A549 treated with DMSO at 1 μM for 4 hours (cell line): ENCODE data around the gene CCDC33. TPM values are rescaled to one million over a fixed set of nuclear protein-coding genes. Genes with fewer than 3 reads are reported as not detected.

ENCODE experiments used
- total RNA-seq: library from RNA; stranded (reverse); fragments of 200-300 nt; extraction: Qiagen RNA extraction; gene quantifications from 5 replicates; pipeline ENCODE4 v1.2.3, GENCODE V29; 2022; ENCODE audit warnings: low read depth

CCDC33 gene
- total RNA-seq, result 5.0 to 7.6 TPM (median 5.8 TPM) in 5 replicates

GRCh38 chr15:74235962-74236361 is at the start of gene CCDC33:
Gene CCDC33 (plus strand): TSS chr15:74236326. CDS start chr15:74236720, 394 bp downstream.

GRCh38 chr15:74202452-74203401 is 33.4 kb upstream of the CCDC33 start, which contains the start of gene STRA6:
Gene STRA6 (minus strand): TSS chr15:74202787. CDS start chr15:74202267, 520 bp downstream.

GRCh38 chr15:74367296-74367854 is 131.2 kb downstream of the CCDC33 start, which contains the start of gene CYP11A1:
Gene CYP11A1 (minus strand): TSS chr15:74367646. CDS start chr15:74367585, 61 bp downstream.

Other genes with a start within 250 kb of the CCDC33 start
- 9.4 to 13.0 TPM (median 11.4 TPM) in 5 replicates for gene STOML1, start 244.0 kb upstream of the CCDC33 start, total RNA-seq
- gene PML, start 241.6 kb upstream of the CCDC33 start, total RNA-seq, result 10.9 to 16.0 TPM (median 15.9 TPM) in 5 replicates
- gene GOLGA6A, start 153.8 kb upstream of the CCDC33 start, total RNA-seq, result 0.07 to 0.16 TPM in 2 of 5 replicates, not detected in the others
- gene ISLR2, start 105.7 kb upstream of the CCDC33 start, total RNA-seq, result 0.07 to 0.30 TPM (median 0.12 TPM) in 5 replicates
- 0.15 to 0.41 TPM (median 0.25 TPM) in 5 replicates for gene ISLR, start 62.6 kb upstream of the CCDC33 start, total RNA-seq
- 48.6 to 75.8 TPM (median 62.5 TPM) in 5 replicates for gene STRA6, start 33.5 kb upstream of the CCDC33 start, total RNA-seq
- not detected in 5 replicates for gene CYP11A1, start 131.3 kb downstream of the CCDC33 start, total RNA-seq
- gene SEMA7A, start 197.6 kb downstream of the CCDC33 start, total RNA-seq, result 2.9 to 4.6 TPM (median 3.4 TPM) in 5 replicates
- 38.9 to 44.6 TPM (median 41.4 TPM) in 5 replicates for gene UBL7, start 224.8 kb downstream of the CCDC33 start, total RNA-seq